SKM-1 treated with dmso at 0.1 percent for 144 hours (cell line): ENCODE measurements around the gene UQCRFS1.
"Not testable (repeated sequence)": the region's sequence is repeated elsewhere in the genome, so short reads cannot be mapped to it uniquely, and the experiment has no call there.

Source experiments
- DNase-seq: peaks from one replicate; lab custom pipeline; 2025; ENCODE audit not compliant: unreplicated experiment; lab: John Stamatoyannopoulos, UW

UQCRFS1 gene

GRCh38 chr19:29215322-29215845, 2.4 kb upstream of the UQCRFS1 start:
- DNase-seq: no peak

GRCh38 chr19:29214411-29214810, 1.5 kb upstream of the UQCRFS1 start:
- no peak for DNase-seq

- DNase-seq: no peak
Measured at GRCh38 chr19:29212356-29212647, 649 bp downstream of the UQCRFS1 start.

GRCh38 chr19:29211562-29212355, 1.2 kb downstream of the UQCRFS1 start:
- DNase-seq: no peak

GRCh38 chr19:29211041-29211440, 1.9 kb downstream of the UQCRFS1 start:
- DNase-seq: not testable (repeated sequence)

GRCh38 chr19:29210502-29210901, 2.4 kb downstream of the UQCRFS1 start:
- DNase-seq: not testable (repeated sequence)

GRCh38 chr19:29207403-29208187, 5.4 kb downstream of the UQCRFS1 start:
- not testable (repeated sequence) for DNase-seq

- DNase-seq: no peak
Measured at GRCh38 chr19:29206453-29206852, 6.5 kb downstream of the UQCRFS1 start.

GRCh38 chr19:29202281-29202680, 10.7 kb downstream of the UQCRFS1 start:
- no peak for DNase-seq

- DNase-seq: no peak
Measured at GRCh38 chr19:29201855-29202254, 11.1 kb downstream of the UQCRFS1 start.

- no peak for DNase-seq
Measured at GRCh38 chr19:29194658-29195057, 18.3 kb downstream of the UQCRFS1 start.

- DNase-seq: no peak
Measured at GRCh38 chr19:29193155-29193554, 19.8 kb downstream of the UQCRFS1 start.

- no peak for DNase-seq
Measured at GRCh38 chr19:29191005-29191404, 21.9 kb downstream of the UQCRFS1 start.

- DNase-seq: no peak
Measured at GRCh38 chr19:29189033-29189360, 24.0 kb downstream of the UQCRFS1 start.

- no peak for DNase-seq
Measured at GRCh38 chr19:29188289-29189032, 24.5 kb downstream of the UQCRFS1 start.

GRCh38 chr19:29187676-29188075, 25.3 kb downstream of the UQCRFS1 start:
- DNase-seq: no peak

- no peak for DNase-seq
Measured at GRCh38 chr19:29185427-29185826, 27.5 kb downstream of the UQCRFS1 start.

- DNase-seq: no peak
Measured at GRCh38 chr19:29176981-29177754, 35.8 kb downstream of the UQCRFS1 start.

- DNase-seq: no peak
Measured at GRCh38 chr19:29173896-29174295, 39.1 kb downstream of the UQCRFS1 start.

GRCh38 chr19:29172302-29172701, 40.6 kb downstream of the UQCRFS1 start:
- DNase-seq: peak; percentile 36

- DNase-seq: no peak
Measured at GRCh38 chr19:29171525-29171924, 41.4 kb downstream of the UQCRFS1 start.
